Loucy (cell line): ENCODE measurements around the gene CDK6.

Experiments used
- H2AFZ ChIP-seq: fragments of 200-600 bp; sonication (generic); 2 replicates; pipeline ENCODE4 v1.6.0; 2016; ENCODE audit warnings: antibody characterized with exemption, mild to moderate bottlenecking, low read length, moderate library complexity
- H3F3A ChIP-seq: fragments of 200-600 bp; 2 replicates; pipeline ENCODE4 v1.6.0; 2016; ENCODE audit warnings: antibody characterized with exemption, low read depth, mild to moderate bottlenecking
- H3K27me3 ChIP-seq: fragments of 200-600 bp; sonication (generic); 2 replicates; pipeline ENCODE4 v1.6.1; 2014; ENCODE audit warnings: low read length, mild to moderate bottlenecking; ENCODE audit not compliant: insufficient read depth, poor library complexity, severe bottlenecking
- H3K36me3 ChIP-seq: fragments of 200-600 bp; sonication (generic); 2 replicates; pipeline ENCODE4 v1.6.1; 2016; ENCODE audit warnings: low read length; ENCODE audit not compliant: insufficient read depth
- H3K4me1 ChIP-seq: fragments of 200-600 bp; sonication (generic); 2 replicates; pipeline ENCODE4 v1.5.1; 2014; ENCODE audit warnings: low read length, mild to moderate bottlenecking; ENCODE audit not compliant: insufficient read depth, poor library complexity, severe bottlenecking
- H3K4me2 ChIP-seq: fragments of 200-600 bp; sonication (generic); 2 replicates; pipeline ENCODE4 v1.6.0; 2014; ENCODE audit warnings: antibody characterized with exemption, low read length, low read depth, mild to moderate bottlenecking; ENCODE audit not compliant: poor library complexity, severe bottlenecking
- H3K4me3 ChIP-seq: fragments of 200-600 bp; sonication (generic); 2 replicates; pipeline ENCODE4 v1.5.1; 2014; ENCODE audit warnings: low read length, mild to moderate bottlenecking, mixed read lengths; ENCODE audit not compliant: poor library complexity, severe bottlenecking
- H3K79me2 ChIP-seq: fragments of 200-600 bp; sonication (generic); 2 replicates; pipeline ENCODE4 v1.6.1; 2014; ENCODE audit warnings: low read length; ENCODE audit not compliant: insufficient read depth
- H3K9ac ChIP-seq: fragments of 200-600 bp; sonication (generic); 2 replicates; pipeline ENCODE4 v1.6.0; 2014; ENCODE audit warnings: mild to moderate bottlenecking, low read depth, low read length, moderate library complexity; ENCODE audit not compliant: poor library complexity, severe bottlenecking
- H3K9me2 ChIP-seq: fragments of 200-600 bp; sonication (generic); replicated peaks from 2 replicates; pipeline ENCODE4 v1.6.1; 2016; ENCODE audit warnings: low read depth, low read length, mixed read lengths
- H3K9me3 ChIP-seq: fragments of 200-600 bp; sonication (generic); 2 replicates; pipeline ENCODE4 v1.6.1; 2014; ENCODE audit warnings: mild to moderate bottlenecking, antibody characterized with exemption, low read length, low read depth; ENCODE audit not compliant: insufficient read depth
- H4K20me1 ChIP-seq: fragments of 200-600 bp; sonication (generic); 2 replicates; pipeline ENCODE4 v1.6.0; 2014; ENCODE audit warnings: antibody characterized with exemption, low read length, mild to moderate bottlenecking; ENCODE audit not compliant: insufficient read depth, poor library complexity, severe bottlenecking
- CTCF ChIP-seq: fragments of 200-600 bp; sonication (generic); conservative IDR thresholded peaks from 2 replicates; pipeline ENCODE4 v1.5.1; 2014; ENCODE audit warnings: mild to moderate bottlenecking, antibody characterized with exemption, low read length
- EZH2phosphoT487 ChIP-seq: fragments of 200-600 bp; IDR thresholded peaks from 2 replicates; pipeline ENCODE4 v1.6.1; 2018; ENCODE audit warnings: antibody characterized with exemption, mild to moderate bottlenecking, moderate library complexity, borderline replicate concordance

The CDK6 gene

GRCh38 chr7:92589056-92589455, 247.3 kb downstream of the CDK6 start:
- Histone ChIP-seq H3K4me3 (peak overlapping the region; percentile 97), H3K36me3 (no peaks in the 10 kb centered on the region), H3K9ac (peak overlapping the region; percentile 92), H4K20me1 (peaks cover 55% of the 10 kb centered on the region), H3K79me2 (peaks cover 60% of the 10 kb centered on the region), H3K9me3 (no peaks in the 10 kb centered on the region), H3K27me3 (no peaks in the 10 kb centered on the region), H2AFZ (no peak overlapping the region), H3F3A (no peaks in the 10 kb centered on the region), H3K9me2 (no peaks in the 10 kb centered on the region), H3K4me2 (peak overlapping the region; percentile 98), H3K4me1 (peaks cover 54% of the 10 kb centered on the region)
- TF ChIP-seq CTCF, result no peak
- TF ChIP-seq EZH2phosphoT487, result no peak

DNA sequence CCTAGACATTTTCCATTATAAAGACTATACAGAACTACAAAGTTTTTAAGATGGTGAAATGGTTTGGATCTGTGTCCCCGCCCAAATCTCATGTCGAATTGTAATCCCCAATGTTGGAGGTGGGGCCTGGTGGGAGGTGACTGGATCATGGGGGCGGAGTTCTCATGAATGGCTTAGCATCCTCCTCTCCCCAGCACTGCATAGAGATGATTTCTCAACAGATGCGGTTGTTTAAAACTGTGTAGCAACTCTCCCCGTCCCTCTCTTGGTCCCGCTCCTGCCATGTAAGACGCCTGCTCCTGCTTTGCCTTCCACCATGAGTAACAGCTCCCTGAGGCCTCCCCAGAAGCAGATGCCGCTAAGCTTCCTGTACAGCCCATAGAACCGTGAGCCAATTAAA, 247.8 kb downstream of the CDK6 start:
- Histone ChIP-seq H3K9me2 (no peaks in the 10 kb centered on the region), H3K4me2 (peak overlapping the region; percentile 98), H3K4me3 (peak overlapping the region; percentile 97), H2AFZ (no peak overlapping the region), H3K9me3 (no peaks in the 10 kb centered on the region), H3K36me3 (no peaks in the 10 kb centered on the region), H4K20me1 (peaks cover 55% of the 10 kb centered on the region), H3K4me1 (peaks cover 54% of the 10 kb centered on the region), H3K27me3 (no peaks in the 10 kb centered on the region), H3F3A (no peaks in the 10 kb centered on the region), H3K9ac (peak overlapping the region; percentile 92), H3K79me2 (peaks cover 65% of the 10 kb centered on the region)
- no peak for TF ChIP-seq CTCF
- TF ChIP-seq EZH2phosphoT487, result no peak

- Histone ChIP-seq H3K27me3 (no peaks in the 10 kb centered on the region), H4K20me1 (peaks cover 67% of the 10 kb centered on the region), H3K4me1 (peaks cover 54% of the 10 kb centered on the region), H3K9ac (peak overlapping the region; percentile 53), H3K79me2 (peaks cover 83% of the 10 kb centered on the region), H3K4me3 (peak overlapping the region; percentile 97), H3K36me3 (no peaks in the 10 kb centered on the region), H3K9me3 (0 out of 2 replicates have a peak, but pooled peaks cover 5% of the 10 kb centered on the region), H3K4me2 (peak overlapping the region; percentile 98), H2AFZ (no peak overlapping the region), H3F3A (no peaks in the 10 kb centered on the region), H3K9me2 (no peaks in the 10 kb centered on the region)
- TF ChIP-seq CTCF, result no peak
- no peak for TF ChIP-seq EZH2phosphoT487
These were observed 249.5 kb downstream of the CDK6 start for GRCh38 chr7:92586841-92587240.
